NCI-H526 treated with DMSO at 0.1 percent for 48 hours (cell line): Measurements from ENCODE around the gene KRT78.

Experiments
- DNase-seq: peaks from one replicate; lab custom pipeline; 2025; lab: John Stamatoyannopoulos, UW

The KRT78 gene

GRCh38 chr12:52838609-52839435, 10.0 kb downstream of the KRT78 start:
- DNase-seq = no peak

- no peak for DNase-seq
Measured at GRCh38 chr12:52837781-52838608, 10.8 kb downstream of the KRT78 start.

- no peak for DNase-seq
Measured at GRCh38 chr12:52837413-52837741, 11.4 kb downstream of the KRT78 start.

GRCh38 chr12:52836491-52837412, 12.0 kb downstream of the KRT78 start:
- no peak for DNase-seq

GRCh38 chr12:52836042-52836466, 12.7 kb downstream of the KRT78 start:
- no peak for DNase-seq

GRCh38 chr12:52835271-52836041, 13.3 kb downstream of the KRT78 start:
- DNase-seq = no peak

GRCh38 chr12:52834727-52835001, 14.1 kb downstream of the KRT78 start:
- no peak for DNase-seq

- no peak for DNase-seq
Measured at GRCh38 chr12:52833922-52834726, 14.7 kb downstream of the KRT78 start, which contains the start of gene KRT79. Gene KRT79, minus strand, starts transcription at chr12:52834311. Its CDS starts 51 bp downstream, at chr12:52834260.

GRCh38 chr12:52832985-52833905, 15.5 kb downstream of the KRT78 start:
- DNase-seq = no peak

- DNase-seq = no peak
Measured at GRCh38 chr12:52832451-52832850, 16.3 kb downstream of the KRT78 start.

- no peak for DNase-seq
Measured at GRCh38 chr12:52831251-52831650, 17.5 kb downstream of the KRT78 start.

- no peak for DNase-seq
Measured at GRCh38 chr12:52829986-52830770, 18.6 kb downstream of the KRT78 start.

GRCh38 chr12:52828591-52829021, 20.2 kb downstream of the KRT78 start:
- no peak for DNase-seq

- no peak for DNase-seq
Measured at GRCh38 chr12:52828156-52828555, 20.6 kb downstream of the KRT78 start.

- no peak for DNase-seq
Measured at GRCh38 chr12:52827499-52828090, 21.2 kb downstream of the KRT78 start.

- no peak for DNase-seq
Measured at GRCh38 chr12:52826611-52827498, 21.9 kb downstream of the KRT78 start.

- DNase-seq = no peak
Measured at GRCh38 chr12:52825961-52826360, 22.8 kb downstream of the KRT78 start.
